Natural killer cell (primary cell): ENCODE data around the gene PPM1L. TPM values are rescaled to one million over a fixed set of nuclear protein-coding genes. Genes with fewer than 3 reads are reported as not detected.

ENCODE experiments used
- ATAC-seq, 3 donors: fragments of 150-1000 bp in 2 of 3; fragments of 200-7000 bp in 1 of 3; cut with Tn5 transposase; 1 replicate in 1 of 3; 2 replicates in 2 of 3; pipeline ENCODE4 v1.10.0; 2021; ENCODE audit warnings: mild to moderate bottlenecking in 2 of 3, moderate library complexity in 2 of 3
- DNase-seq, 2 donors: peaks; one replicate each; pipeline versions ENCODE4 v3.0.0 to v3.0.0-alpha.2; 2013 to 2021; ENCODE audit warnings: mixed read lengths in 1 of 2
- H3K27ac ChIP-seq: one replicate; pipeline ENCODE4 v1.5.1; 2013; ENCODE audit warnings: mild to moderate bottlenecking, low read length
- H3K27me3 ChIP-seq: one replicate; pipeline ENCODE4 v1.6.1; 2013; ENCODE audit warnings: low read length; ENCODE audit not compliant: control insufficient read depth, insufficient read depth
- H3K36me3 ChIP-seq: one replicate; pipeline ENCODE4 v1.6.1; 2013; ENCODE audit warnings: low read length; ENCODE audit not compliant: control insufficient read depth, insufficient read depth
- H3K4me1 ChIP-seq: one replicate; pipeline ENCODE4 v1.6.1; 2013; ENCODE audit warnings: low read length; ENCODE audit not compliant: control insufficient read depth, insufficient read depth
- H3K4me3 ChIP-seq: one replicate; pipeline ENCODE4 v1.5.1; 2013; ENCODE audit warnings: low read length
- H3K9me3 ChIP-seq: one replicate; pipeline ENCODE4 v1.6.1; 2013; ENCODE audit warnings: low read length; ENCODE audit not compliant: control insufficient read depth, insufficient read depth
- H3K27ac Mint-ChIP-seq, 2 donors: one replicate each; pipeline ENCODE4 v1.8.0; 2022; ENCODE audit warnings: mild to moderate bottlenecking in 2 of 2, mixed read lengths in 2 of 2, moderate library complexity in 1 of 2
- H3K27me3 Mint-ChIP-seq, 2 donors: one replicate each; pipeline ENCODE4 v1.8.0; 2022; ENCODE audit warnings: low read depth in 2 of 2, mixed read lengths in 2 of 2
- H3K36me3 Mint-ChIP-seq: one replicate; pipeline ENCODE4 v1.8.0; 2022; ENCODE audit warnings: mixed read lengths
- H3K4me1 Mint-ChIP-seq, 2 donors: one replicate each; pipeline ENCODE4 v1.8.0; 2022; ENCODE audit warnings: mixed read lengths in 2 of 2
- H3K4me3 Mint-ChIP-seq: one replicate; pipeline ENCODE4 v1.8.0; 2022; ENCODE audit warnings: mild to moderate bottlenecking, moderate library complexity, mixed read lengths
- H3K9me3 Mint-ChIP-seq, 2 donors: one replicate each; pipeline ENCODE4 v1.8.0; 2022; ENCODE audit warnings: mixed read lengths in 2 of 2
- CTCF ChIP-seq: fragments of 200-600 bp; IDR thresholded peaks from one replicate; pipeline ENCODE4 v1.8.0; 2022; ENCODE audit warnings: antibody characterized with exemption
- WGBS: methylation state at CpG from one replicate; pipeline ENCODE4 v1.1.7; 2013; ENCODE audit warnings: missing lambda C conversion rate; ENCODE audit not compliant: insufficient coverage; 5-methylcytosine and 5-hydroxymethylcytosine counted together
- intact Hi-C: fragments of 100-400 bp; cut with micrococcal nuclease; formaldehyde crosslinking; loops from one replicate; pipeline ENCODE4 v1.14.2; 2022
- total RNA-seq, 4 donors: library from RNA; stranded (reverse); fragments of 120-200 nt in 1 of 4; gene quantifications; one replicate each; pipeline versions ENCODE4 v1.2.3 to v1.2.4, GENCODE V29; 2013 to 2022

PPM1L gene
- total RNA-seq, 3 donors from 2014 or later (not counting 1 experiment from before 2014, with no cell fraction given) = 52.6 to 73.2 (median 52.9) TPM

GRCh38 chr3:160828880-160829279, 72.8 kb downstream of the PPM1L start:
- ATAC-seq = no peak
- no peak for TF ChIP-seq CTCF
- no peak for DNase-seq
- Mint-ChIP-seq H3K27ac (peak overlapping the region; percentile 56 to 60), H3K36me3 (no peaks in the 10 kb centered on the region), H3K4me3 (no peak overlapping the region), H3K9me3 (no peaks in the 10 kb centered on the region), H3K27me3 (no peaks in the 10 kb centered on the region), H3K4me1 (peaks cover 51 to 65% of the 10 kb centered on the region in 2 donors)
- no peaks in the 10 kb centered on the region for H3K36me3 ChIP-seq
- peaks cover 11% of the 10 kb centered on the region for H3K4me1 ChIP-seq
- H3K4me3 ChIP-seq = no peak overlapping the region
- H3K27ac ChIP-seq = no peak overlapping the region
- WGBS = 97% methylated on average over 3 of the region's 3 CpGs
- intact Hi-C loops = no loop called here
- no peaks in the 10 kb centered on the region for H3K9me3 ChIP-seq
- no peaks in the 10 kb centered on the region for H3K27me3 ChIP-seq

DNA sequence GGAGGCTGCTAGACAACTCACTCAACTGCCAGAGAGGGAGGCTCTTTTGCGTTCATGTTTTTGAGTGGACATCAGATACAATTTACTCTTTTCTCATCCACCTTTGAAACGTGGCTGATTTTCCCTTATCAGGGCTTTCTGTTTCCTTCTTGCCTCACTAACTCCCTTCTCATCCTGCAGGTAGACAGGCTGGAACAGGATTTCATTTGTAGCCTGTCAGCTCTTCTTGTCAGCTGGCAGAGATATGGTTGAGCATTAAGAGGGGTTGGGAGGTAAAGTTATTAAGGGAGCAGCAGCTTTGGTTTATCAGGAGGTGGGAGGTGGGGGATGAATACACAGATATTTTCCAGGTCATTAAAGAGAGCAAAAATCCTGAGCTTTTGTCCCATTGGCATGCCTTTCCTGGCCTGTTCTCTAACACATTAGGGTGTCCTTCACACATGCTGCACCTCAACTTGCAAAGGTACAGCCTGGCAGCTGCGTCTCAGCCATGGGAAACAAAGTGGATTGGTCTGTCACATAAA, 73.5 kb downstream of the PPM1L start:
- Mint-ChIP-seq H3K4me1 (peaks cover 51 to 70% of the 10 kb centered on the region in 2 donors), H3K9me3 (no peaks in the 10 kb centered on the region), H3K4me3 (no peak overlapping the region), H3K27me3 (no peaks in the 10 kb centered on the region), H3K36me3 (no peaks in the 10 kb centered on the region), H3K27ac (peak overlapping the region; percentile 56 to 60)
- no peaks in the 10 kb centered on the region for H3K36me3 ChIP-seq
- no peak overlapping the region for H3K27ac ChIP-seq
- no peak for ATAC-seq
- no peak overlapping the region for H3K4me3 ChIP-seq
- no peak for TF ChIP-seq CTCF
- intact Hi-C loops = loop anchor here (10.0 kb wide), 1 partner anchor 45 kb away; no protein-coding TSS in a partner anchor
- no peaks in the 10 kb centered on the region for H3K27me3 ChIP-seq
- 69% methylated on average over 3 of the region's 3 CpGs for WGBS
- no peak for DNase-seq
- no peaks in the 10 kb centered on the region for H3K9me3 ChIP-seq
- peaks cover 11% of the 10 kb centered on the region for H3K4me1 ChIP-seq

GRCh38 chr3:160830796-160831195, 74.8 kb downstream of the PPM1L start:
- Mint-ChIP-seq H3K36me3 (no peaks in the 10 kb centered on the region), H3K9me3 (peaks cover 0 to 3% of the 10 kb centered on the region in 2 donors), H3K27me3 (no peaks in the 10 kb centered on the region), H3K4me1 (peaks cover 59 to 77% of the 10 kb centered on the region in 2 donors), H3K27ac (no peak overlapping the region), H3K4me3 (no peak overlapping the region)
- TF ChIP-seq CTCF = no peak
- Histone ChIP-seq H3K27ac (no peak overlapping the region), H3K9me3 (no peaks in the 10 kb centered on the region), H3K4me1 (peaks cover 11% of the 10 kb centered on the region), H3K36me3 (no peaks in the 10 kb centered on the region), H3K27me3 (no peaks in the 10 kb centered on the region), H3K4me3 (no peak overlapping the region)
- ATAC-seq (no peak), DNase-seq (no peak)
- WGBS = no CpG with 5 or more reads among the region's 1 CpG
- intact Hi-C loops = loop anchor here (10.0 kb wide), 1 partner anchor 46 kb away; no protein-coding TSS in a partner anchor

- Mint-ChIP-seq H3K27ac (peak overlapping the region; percentile 4 to 57), H3K9me3 (peaks cover 0 to 3% of the 10 kb centered on the region in 2 donors), H3K27me3 (no peaks in the 10 kb centered on the region), H3K4me3 (no peak overlapping the region), H3K4me1 (peaks cover 65 to 79% of the 10 kb centered on the region in 2 donors), H3K36me3 (no peaks in the 10 kb centered on the region)
- ATAC-seq (no peak), DNase-seq (no peak)
- intact Hi-C loops = loop anchor here (10.0 kb wide), 1 partner anchor 47 kb away; no protein-coding TSS in a partner anchor
- Histone ChIP-seq H3K4me1 (peaks cover 14% of the 10 kb centered on the region), H3K27ac (no peak overlapping the region), H3K36me3 (no peaks in the 10 kb centered on the region), H3K27me3 (no peaks in the 10 kb centered on the region), H3K4me3 (no peak overlapping the region), H3K9me3 (no peaks in the 10 kb centered on the region)
- WGBS = 84% methylated on average over 3 of the region's 3 CpGs
- no peak for TF ChIP-seq CTCF
Measured at GRCh38 chr3:160831401-160831800, 75.4 kb downstream of the PPM1L start.
